Smooth muscle cell (in vitro differentiated cells): ENCODE results near the gene ST6GALNAC2. TPM values are rescaled to one million over a fixed set of nuclear protein-coding genes. Genes with fewer than 3 reads are reported as not detected.
A peak's percentile ranks its signal among the peaks of the same experiment; 100 is the strongest.

Source experiments
- DNase-seq: peaks from one replicate; lab custom pipeline; 2025; ENCODE audit not compliant: unreplicated experiment; lab: John Stamatoyannopoulos, UW
- H2AFZ ChIP-seq: fragments of 200-600 bp; sonication (generic); 2 replicates; pipeline ENCODE4 v1.6.0; 2016; ENCODE audit warnings: antibody characterized with exemption, low read depth, mild to moderate bottlenecking
- H3F3A ChIP-seq: fragments of 200-600 bp; sonication (generic); 2 replicates; pipeline ENCODE4 v1.6.0; 2017; ENCODE audit warnings: antibody characterized with exemption, low read depth
- H3K27ac ChIP-seq: fragments of 200-600 bp; sonication (generic); 2 replicates; pipeline ENCODE4 v1.5.1; 2016; ENCODE audit warnings: low read depth, mild to moderate bottlenecking
- H3K27me3 ChIP-seq: fragments of 200-600 bp; sonication (generic); 2 replicates; pipeline ENCODE4 v1.6.1; 2016; ENCODE audit warnings: low read depth, mild to moderate bottlenecking
- H3K36me3 ChIP-seq: fragments of 200-600 bp; sonication (generic); 2 replicates; pipeline ENCODE4 v1.5.1; 2016; ENCODE audit warnings: low read depth
- H3K4me1 ChIP-seq: fragments of 200-600 bp; sonication (generic); 2 replicates; pipeline ENCODE4 v1.5.1; 2016; ENCODE audit warnings: low read depth
- H3K4me2 ChIP-seq: fragments of 200-600 bp; sonication (generic); 2 replicates; pipeline ENCODE4 v1.6.0; 2016; ENCODE audit warnings: mild to moderate bottlenecking
- H3K4me3 ChIP-seq: fragments of 200-600 bp; sonication (generic); 2 replicates; pipeline ENCODE4 v1.5.1; 2016; ENCODE audit warnings: mild to moderate bottlenecking
- H3K79me2 ChIP-seq: fragments of 200-600 bp; sonication (generic); 2 replicates; pipeline ENCODE4 v1.6.0; 2016; ENCODE audit warnings: low read depth, mild to moderate bottlenecking
- H3K9ac ChIP-seq: fragments of 200-600 bp; sonication (generic); 2 replicates; pipeline ENCODE4 v1.6.0; 2016; ENCODE audit warnings: low read depth
- H3K9me3 ChIP-seq: fragments of 200-600 bp; sonication (generic); replicated peaks from 2 replicates; pipeline ENCODE4 v1.5.1; 2016; ENCODE audit warnings: low read depth
- H4K20me1 ChIP-seq: fragments of 200-600 bp; sonication (generic); 2 replicates; pipeline ENCODE4 v1.6.0; 2016; ENCODE audit warnings: low read depth
- CTCF ChIP-seq: fragments of 200-600 bp; sonication (generic); IDR thresholded peaks from 2 replicates; pipeline ENCODE4 v1.5.1; 2017; ENCODE audit warnings: borderline replicate concordance, mild to moderate bottlenecking, antibody characterized with exemption; ENCODE audit not compliant: insufficient read depth, poor library complexity, severe bottlenecking
- WGBS: methylation state at CpG from one replicate; pipeline ENCODE4 v1.1.7; 2016; ENCODE audit warnings: low lambda C conversion rate; 5-methylcytosine and 5-hydroxymethylcytosine counted together
- polyA plus RNA-seq: library from polyadenylated mRNA; unstranded; fragments of >200 nt; fragmentation: Nextera tagmentation; extraction: Ambion mirVana; gene quantifications from 2 replicates; pipeline ENCODE4 v1.2.1, GENCODE V29; 2016
- total RNA-seq: library from RNA; depleted of rRNA; stranded (reverse); fragments of >200 nt; gene quantifications from 2 replicates; pipeline ENCODE4 v1.2.3, GENCODE V29; 2014

ST6GALNAC2 gene
- total and polyA plus RNA-seq, 2 experiments from 2014 or later, result 1.2 to 6.9 TPM

DNA sequence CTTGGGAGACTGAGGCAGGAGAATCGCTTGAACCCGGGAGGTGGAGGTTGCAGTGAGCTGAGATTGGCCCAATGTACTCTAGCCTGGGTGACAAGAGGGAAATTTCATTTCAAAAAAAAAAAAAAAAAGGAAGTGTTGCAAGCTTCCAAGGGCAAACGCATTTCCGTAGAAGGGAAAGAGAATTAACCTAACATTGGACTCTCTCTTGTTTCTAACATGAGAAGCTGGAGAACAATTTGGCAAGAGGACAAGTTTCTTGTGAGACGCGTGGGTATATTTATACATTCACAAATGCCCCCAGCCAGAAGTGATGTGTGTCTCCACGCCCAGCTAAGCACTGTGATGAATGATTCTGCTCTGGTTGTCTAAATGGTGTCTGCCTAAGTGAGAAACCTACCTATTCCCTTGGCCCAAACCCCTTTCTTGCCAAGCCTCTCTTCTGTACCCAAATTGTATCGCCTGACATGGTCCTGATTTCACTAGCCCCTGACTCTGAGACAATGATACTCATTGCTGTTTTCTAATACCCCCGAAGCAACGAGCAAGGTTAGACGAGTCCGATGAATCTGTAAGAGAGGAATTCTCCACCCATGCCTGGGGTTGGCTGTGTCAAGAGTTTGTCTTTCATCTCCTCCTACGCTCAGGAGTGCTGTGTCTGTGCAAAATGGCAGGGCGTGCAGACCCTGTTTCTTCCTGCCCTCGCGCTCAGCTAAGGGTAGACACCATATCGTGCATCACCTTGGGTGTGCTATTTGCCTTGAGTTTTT is 14.2 kb upstream of the ST6GALNAC2 start:
- no peaks in the 10 kb centered on the region for H3K79me2 ChIP-seq
- no peak overlapping the region for H3K9ac ChIP-seq
- no peaks in the 10 kb centered on the region for H3K27me3 ChIP-seq
- H3K36me3 ChIP-seq, result no peaks in the 10 kb centered on the region
- no peak overlapping the region for H3K4me2 ChIP-seq
- 75% methylated on average over 17 of the region's 17 CpGs for WGBS
- H3K27ac ChIP-seq, result peak overlapping the region; percentile 5
- H3K4me3 ChIP-seq, result no peak overlapping the region
- DNase-seq, result no peak
- no peaks in the 10 kb centered on the region for H3K9me3 ChIP-seq
- peaks cover 10% of the 10 kb centered on the region for H3F3A ChIP-seq
- TF ChIP-seq CTCF, result no peak
- no peaks in the 10 kb centered on the region for H4K20me1 ChIP-seq
- H2AFZ ChIP-seq, result no peak overlapping the region
- no peaks in the 10 kb centered on the region for H3K4me1 ChIP-seq

DNA sequence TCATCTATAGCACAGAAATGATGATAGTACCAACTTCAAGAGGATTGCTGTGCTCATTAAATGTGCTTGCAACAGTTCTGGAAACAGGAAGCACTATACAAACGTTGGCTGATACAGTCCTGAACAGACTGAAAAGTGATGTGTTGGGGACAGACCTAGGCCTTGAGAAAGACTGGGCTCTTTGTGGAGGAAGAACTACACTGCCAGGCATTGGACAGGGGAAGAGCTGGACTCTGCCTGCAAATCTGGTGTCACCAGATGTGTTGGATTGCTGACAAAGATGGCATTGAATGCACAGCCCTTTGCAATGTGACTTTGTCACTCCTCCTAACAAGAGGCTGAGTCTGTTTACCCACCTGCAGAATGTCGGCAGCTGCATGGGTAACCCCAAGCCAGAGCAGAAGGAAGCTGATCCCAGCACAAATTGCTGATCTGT is 12.4 kb upstream of the ST6GALNAC2 start:
- Histone ChIP-seq H3K79me2 (no peaks in the 10 kb centered on the region), H3K9ac (no peak overlapping the region), H3K4me1 (no peaks in the 10 kb centered on the region), H3K9me3 (no peaks in the 10 kb centered on the region), H4K20me1 (no peaks in the 10 kb centered on the region), H3K4me3 (no peak overlapping the region), H3K4me2 (no peak overlapping the region), H3K27me3 (no peaks in the 10 kb centered on the region), H3K36me3 (no peaks in the 10 kb centered on the region), H3K27ac (no peak overlapping the region), H3F3A (peaks cover 10% of the 10 kb centered on the region), H2AFZ (no peak overlapping the region)
- no peak for DNase-seq
- WGBS, result 61% methylated on average over 2 of the region's 2 CpGs
- no peak for TF ChIP-seq CTCF

GRCh38 chr17:76597156-76598003 is 11.7 kb upstream of the ST6GALNAC2 start:
- peaks cover 5% of the 10 kb centered on the region for H3F3A ChIP-seq
- no peak overlapping the region for H3K4me3 ChIP-seq
- no peaks in the 10 kb centered on the region for H3K79me2 ChIP-seq
- H3K36me3 ChIP-seq, result no peaks in the 10 kb centered on the region
- no peak overlapping the region for H3K27ac ChIP-seq
- 88% methylated on average over 12 of the region's 12 CpGs for WGBS
- H3K27me3 ChIP-seq, result no peaks in the 10 kb centered on the region
- DNase-seq, result no peak
- no peak overlapping the region for H2AFZ ChIP-seq
- H3K9ac ChIP-seq, result no peak overlapping the region
- H3K9me3 ChIP-seq, result no peaks in the 10 kb centered on the region
- no peak for TF ChIP-seq CTCF
- no peak overlapping the region for H3K4me2 ChIP-seq
- H3K4me1 ChIP-seq, result no peaks in the 10 kb centered on the region
- H4K20me1 ChIP-seq, result no peaks in the 10 kb centered on the region
